Vagina (tissue), 2 donors: ENCODE results near the gene CPN2.

Experiments used
- POLR2A ChIP-seq, 2 donors: fragments of 450-650 bp; IDR thresholded peaks; one replicate each; pipeline ENCODE4 v1.6.1; 2017; ENCODE audit warnings: antibody characterized with exemption in 2 of 2, mild to moderate bottlenecking in 2 of 2, moderate library complexity in 2 of 2
- TF ChIP-seq, protein P1 (sequence below), 3 experiments: fragments of 450-650 bp in 2 of 3; fragments of 200-600 bp in 1 of 3; sonication (generic) in 1 of 3; IDR thresholded peaks; one replicate each; pipeline ENCODE4 v1.5.1; 2017 to 2019; ENCODE audit warnings: antibody characterized with exemption in 3 of 3, mild to moderate bottlenecking in 2 of 3, moderate library complexity in 2 of 3

DNA sequence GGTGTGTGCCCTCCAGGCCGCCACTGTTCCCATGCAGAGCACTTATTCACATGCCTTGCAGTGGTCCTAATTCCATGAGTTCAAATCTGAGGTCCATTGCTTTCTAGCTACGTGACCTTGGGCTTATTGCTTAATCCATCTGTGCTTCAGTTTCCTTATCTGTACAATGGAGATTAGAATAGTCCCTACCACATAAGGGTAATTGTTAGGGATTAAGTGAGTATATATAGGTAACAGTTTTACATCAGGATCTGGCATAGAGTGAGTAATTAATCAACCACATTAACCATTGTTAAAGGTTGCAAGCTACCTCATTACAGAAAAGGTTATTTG, 7.6 kb downstream of the CPN2 start:
- TF ChIP-seq, protein P1, sequence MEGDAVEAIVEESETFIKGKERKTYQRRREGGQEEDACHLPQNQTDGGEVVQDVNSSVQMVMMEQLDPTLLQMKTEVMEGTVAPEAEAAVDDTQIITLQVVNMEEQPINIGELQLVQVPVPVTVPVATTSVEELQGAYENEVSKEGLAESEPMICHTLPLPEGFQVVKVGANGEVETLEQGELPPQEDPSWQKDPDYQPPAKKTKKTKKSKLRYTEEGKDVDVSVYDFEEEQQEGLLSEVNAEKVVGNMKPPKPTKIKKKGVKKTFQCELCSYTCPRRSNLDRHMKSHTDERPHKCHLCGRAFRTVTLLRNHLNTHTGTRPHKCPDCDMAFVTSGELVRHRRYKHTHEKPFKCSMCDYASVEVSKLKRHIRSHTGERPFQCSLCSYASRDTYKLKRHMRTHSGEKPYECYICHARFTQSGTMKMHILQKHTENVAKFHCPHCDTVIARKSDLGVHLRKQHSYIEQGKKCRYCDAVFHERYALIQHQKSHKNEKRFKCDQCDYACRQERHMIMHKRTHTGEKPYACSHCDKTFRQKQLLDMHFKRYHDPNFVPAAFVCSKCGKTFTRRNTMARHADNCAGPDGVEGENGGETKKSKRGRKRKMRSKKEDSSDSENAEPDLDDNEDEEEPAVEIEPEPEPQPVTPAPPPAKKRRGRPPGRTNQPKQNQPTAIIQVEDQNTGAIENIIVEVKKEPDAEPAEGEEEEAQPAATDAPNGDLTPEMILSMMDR (IDR thresholded peaks at IDR 0.05), result no peak
- TF ChIP-seq POLR2A (IDR thresholded peaks at IDR 0.05), result no peak
